NCI-H524 (cell line): Measurements from ENCODE around the gene SDCCAG8.

Experiments used
- DNase-seq, 2 experiments: peaks; one replicate each; lab custom pipeline; 2025; lab: John Stamatoyannopoulos, UW

SDCCAG8 gene

GRCh38 chr1:243420946-243421685 is 165.3 kb downstream of the SDCCAG8 start:
- no peak for DNase-seq

GRCh38 chr1:243421784-243422183 is 165.9 kb downstream of the SDCCAG8 start:
- peak; percentile 54 to 76 for DNase-seq

- no peak for DNase-seq
Observed at GRCh38 chr1:243422362-243422761, 166.5 kb downstream of the SDCCAG8 start.

- DNase-seq, result no peak
Observed at GRCh38 chr1:243428084-243428483, 172.2 kb downstream of the SDCCAG8 start.

GRCh38 chr1:243428617-243429342 is 172.9 kb downstream of the SDCCAG8 start:
- DNase-seq, result no peak

- peak in 1 of 2 experiments; percentile 35 for DNase-seq
Observed at GRCh38 chr1:243431591-243431990, 175.8 kb downstream of the SDCCAG8 start.

- peak; percentile 82 to 89 for DNase-seq
Observed at GRCh38 chr1:243432136-243432535, 176.3 kb downstream of the SDCCAG8 start.

GRCh38 chr1:243433737-243434370 is 178.0 kb downstream of the SDCCAG8 start:
- peak in 1 of 2 experiments; percentile 57 for DNase-seq

- DNase-seq, result peak in 1 of 2 experiments; percentile 37
Observed at GRCh38 chr1:243434594-243434993, 178.8 kb downstream of the SDCCAG8 start.

- no peak for DNase-seq
Observed at GRCh38 chr1:243435836-243436235, 180.0 kb downstream of the SDCCAG8 start.

- no peak for DNase-seq
Observed at GRCh38 chr1:243438146-243438545, 182.3 kb downstream of the SDCCAG8 start.

GRCh38 chr1:243438815-243439214 is 183.0 kb downstream of the SDCCAG8 start:
- no peak for DNase-seq

GRCh38 chr1:243440406-243440805 is 184.6 kb downstream of the SDCCAG8 start:
- no peak for DNase-seq

- DNase-seq, result no peak
Observed at GRCh38 chr1:243441601-243442000, 185.8 kb downstream of the SDCCAG8 start.

- no peak for DNase-seq
Observed at GRCh38 chr1:243443557-243443956, 187.7 kb downstream of the SDCCAG8 start.

GRCh38 chr1:243447347-243447746 is 191.5 kb downstream of the SDCCAG8 start:
- no peak for DNase-seq

- no peak for DNase-seq
Observed at GRCh38 chr1:243447844-243448243, 192.0 kb downstream of the SDCCAG8 start.

- DNase-seq, result no peak
Observed at GRCh38 chr1:243449373-243449772, 193.5 kb downstream of the SDCCAG8 start.

GRCh38 chr1:243452092-243452491 is 196.3 kb downstream of the SDCCAG8 start:
- no peak for DNase-seq

GRCh38 chr1:243454328-243454997 is 198.6 kb downstream of the SDCCAG8 start:
- peak; percentile 36 to 39 for DNase-seq

GRCh38 chr1:243455760-243456651 is 200.2 kb downstream of the SDCCAG8 start:
- DNase-seq, result no peak
